WTC11 (cell line): ENCODE results near the gene RPTOR.

Experiments
- TEAD1 ChIP-seq: sonication (generic); formaldehyde crosslinking; IDR thresholded peaks from 2 replicates; pipeline ENCODE4 v1.8.0; 2022; ENCODE audit warnings: mild to moderate bottlenecking, missing genetic modification reagents
- TF ChIP-seq, protein P1 (sequence below): sonication (generic); formaldehyde crosslinking; IDR thresholded peaks from 2 replicates; pipeline ENCODE4 v1.8.0; 2023; ENCODE audit warnings: missing genetic modification reagents, mild to moderate bottlenecking, borderline replicate concordance

DNA sequence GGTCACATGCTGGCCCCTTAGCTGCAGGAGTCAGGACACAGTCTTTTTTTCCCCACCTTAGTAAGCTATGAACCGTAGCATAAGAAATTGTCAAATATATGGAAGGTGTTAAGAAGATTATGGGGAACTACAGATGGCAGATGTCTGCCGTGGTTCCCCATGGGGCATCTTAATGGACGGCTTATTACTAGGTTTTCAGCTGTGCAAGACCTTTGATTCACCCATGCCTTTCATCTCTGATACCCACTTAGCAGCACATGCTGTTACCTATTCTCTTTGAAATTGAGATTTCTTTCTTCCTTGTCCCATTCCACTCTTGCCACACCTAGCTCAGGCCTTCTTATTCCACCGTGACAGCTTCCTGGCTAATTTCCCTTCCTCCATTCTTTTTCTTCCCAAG lies 70.7 kb downstream of the RPTOR start:
- no peak for TF ChIP-seq TEAD1 (CRISPR knock-in tag)
- TF ChIP-seq, protein P1, sequence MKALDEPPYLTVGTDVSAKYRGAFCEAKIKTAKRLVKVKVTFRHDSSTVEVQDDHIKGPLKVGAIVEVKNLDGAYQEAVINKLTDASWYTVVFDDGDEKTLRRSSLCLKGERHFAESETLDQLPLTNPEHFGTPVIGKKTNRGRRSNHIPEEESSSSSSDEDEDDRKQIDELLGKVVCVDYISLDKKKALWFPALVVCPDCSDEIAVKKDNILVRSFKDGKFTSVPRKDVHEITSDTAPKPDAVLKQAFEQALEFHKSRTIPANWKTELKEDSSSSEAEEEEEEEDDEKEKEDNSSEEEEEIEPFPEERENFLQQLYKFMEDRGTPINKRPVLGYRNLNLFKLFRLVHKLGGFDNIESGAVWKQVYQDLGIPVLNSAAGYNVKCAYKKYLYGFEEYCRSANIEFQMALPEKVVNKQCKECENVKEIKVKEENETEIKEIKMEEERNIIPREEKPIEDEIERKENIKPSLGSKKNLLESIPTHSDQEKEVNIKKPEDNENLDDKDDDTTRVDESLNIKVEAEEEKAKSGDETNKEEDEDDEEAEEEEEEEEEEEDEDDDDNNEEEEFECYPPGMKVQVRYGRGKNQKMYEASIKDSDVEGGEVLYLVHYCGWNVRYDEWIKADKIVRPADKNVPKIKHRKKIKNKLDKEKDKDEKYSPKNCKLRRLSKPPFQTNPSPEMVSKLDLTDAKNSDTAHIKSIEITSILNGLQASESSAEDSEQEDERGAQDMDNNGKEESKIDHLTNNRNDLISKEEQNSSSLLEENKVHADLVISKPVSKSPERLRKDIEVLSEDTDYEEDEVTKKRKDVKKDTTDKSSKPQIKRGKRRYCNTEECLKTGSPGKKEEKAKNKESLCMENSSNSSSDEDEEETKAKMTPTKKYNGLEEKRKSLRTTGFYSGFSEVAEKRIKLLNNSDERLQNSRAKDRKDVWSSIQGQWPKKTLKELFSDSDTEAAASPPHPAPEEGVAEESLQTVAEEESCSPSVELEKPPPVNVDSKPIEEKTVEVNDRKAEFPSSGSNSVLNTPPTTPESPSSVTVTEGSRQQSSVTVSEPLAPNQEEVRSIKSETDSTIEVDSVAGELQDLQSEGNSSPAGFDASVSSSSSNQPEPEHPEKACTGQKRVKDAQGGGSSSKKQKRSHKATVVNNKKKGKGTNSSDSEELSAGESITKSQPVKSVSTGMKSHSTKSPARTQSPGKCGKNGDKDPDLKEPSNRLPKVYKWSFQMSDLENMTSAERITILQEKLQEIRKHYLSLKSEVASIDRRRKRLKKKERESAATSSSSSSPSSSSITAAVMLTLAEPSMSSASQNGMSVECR (CRISPR knock-in tag): no peak
